ENCODE results near the gene CFAP45.

DNA sequence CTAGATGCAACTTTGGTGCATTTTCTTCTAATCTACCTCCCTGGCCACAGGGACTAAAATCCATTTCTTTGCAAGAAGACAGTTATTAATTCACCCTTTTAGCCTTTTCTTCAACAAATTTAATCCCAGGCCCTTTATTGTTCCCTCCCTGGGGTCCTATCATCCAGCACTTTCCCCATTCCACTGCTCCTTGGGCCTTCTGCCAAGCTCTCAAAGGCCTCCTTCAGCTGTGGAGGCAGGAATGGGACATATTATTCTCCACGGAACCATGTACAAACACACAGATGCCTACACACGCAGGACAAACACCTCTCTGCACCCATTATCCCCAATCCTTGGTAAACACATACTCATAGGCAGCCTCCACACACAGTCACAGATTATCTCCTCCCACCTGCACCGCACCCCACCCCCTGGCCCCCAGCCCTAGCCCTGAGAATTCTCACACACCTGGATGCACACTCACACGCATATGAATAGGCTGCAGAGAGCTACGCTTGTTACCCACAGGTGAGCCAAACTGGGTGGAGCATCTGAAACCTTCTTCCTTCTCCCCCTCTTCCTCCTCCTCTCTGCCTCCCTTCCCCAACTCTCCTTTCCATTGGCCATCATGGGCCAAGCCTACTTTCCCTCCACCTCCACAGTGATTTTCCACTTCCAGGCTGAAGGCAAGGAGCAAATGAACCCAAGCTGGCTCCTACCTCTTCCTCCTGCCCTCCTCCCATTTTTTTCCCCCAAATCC lies 13.7 kb upstream of the CFAP45 start:
- TF ChIP-seq, protein P1, sequence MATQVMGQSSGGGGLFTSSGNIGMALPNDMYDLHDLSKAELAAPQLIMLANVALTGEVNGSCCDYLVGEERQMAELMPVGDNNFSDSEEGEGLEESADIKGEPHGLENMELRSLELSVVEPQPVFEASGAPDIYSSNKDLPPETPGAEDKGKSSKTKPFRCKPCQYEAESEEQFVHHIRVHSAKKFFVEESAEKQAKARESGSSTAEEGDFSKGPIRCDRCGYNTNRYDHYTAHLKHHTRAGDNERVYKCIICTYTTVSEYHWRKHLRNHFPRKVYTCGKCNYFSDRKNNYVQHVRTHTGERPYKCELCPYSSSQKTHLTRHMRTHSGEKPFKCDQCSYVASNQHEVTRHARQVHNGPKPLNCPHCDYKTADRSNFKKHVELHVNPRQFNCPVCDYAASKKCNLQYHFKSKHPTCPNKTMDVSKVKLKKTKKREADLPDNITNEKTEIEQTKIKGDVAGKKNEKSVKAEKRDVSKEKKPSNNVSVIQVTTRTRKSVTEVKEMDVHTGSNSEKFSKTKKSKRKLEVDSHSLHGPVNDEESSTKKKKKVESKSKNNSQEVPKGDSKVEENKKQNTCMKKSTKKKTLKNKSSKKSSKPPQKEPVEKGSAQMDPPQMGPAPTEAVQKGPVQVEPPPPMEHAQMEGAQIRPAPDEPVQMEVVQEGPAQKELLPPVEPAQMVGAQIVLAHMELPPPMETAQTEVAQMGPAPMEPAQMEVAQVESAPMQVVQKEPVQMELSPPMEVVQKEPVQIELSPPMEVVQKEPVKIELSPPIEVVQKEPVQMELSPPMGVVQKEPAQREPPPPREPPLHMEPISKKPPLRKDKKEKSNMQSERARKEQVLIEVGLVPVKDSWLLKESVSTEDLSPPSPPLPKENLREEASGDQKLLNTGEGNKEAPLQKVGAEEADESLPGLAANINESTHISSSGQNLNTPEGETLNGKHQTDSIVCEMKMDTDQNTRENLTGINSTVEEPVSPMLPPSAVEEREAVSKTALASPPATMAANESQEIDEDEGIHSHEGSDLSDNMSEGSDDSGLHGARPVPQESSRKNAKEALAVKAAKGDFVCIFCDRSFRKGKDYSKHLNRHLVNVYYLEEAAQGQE (IDR thresholded peaks at IDR 0.05; ENCODE audit: insufficient read depth in 1 of 2, low read depth in 2 of 2, low read length in 2 of 2): no peak
- TF ChIP-seq FOXP2 (optimal IDR thresholded peaks at IDR 0.05; ENCODE audit: borderline replicate concordance, extremely low read depth, extremely low read length, insufficient read depth) (no peak), POLR2AphosphoS5 (IDR thresholded peaks at IDR 0.05; ENCODE audit: low read depth, low read length) (no peak), SIN3A (IDR thresholded peaks at IDR 0.05; ENCODE audit: borderline replicate concordance, insufficient read depth, low read length) (no peak)
